Activated T-cell treated with anti-CD3 and anti-CD28 coated beads for 4 hours (primary cell): ENCODE results near the gene LRSAM1.
"Not testable (repeated sequence)": the region's sequence is repeated elsewhere in the genome, so short reads cannot be mapped to it uniquely, and the experiment has no call there.

Experiments
- DNase-seq: peaks from one replicate; pipeline ENCODE4 v3.0.0-alpha.2; 2020

The LRSAM1 gene

GRCh38 chr9:127463382-127463781 lies 12.1 kb downstream of the LRSAM1 start:
- no peak for DNase-seq

GRCh38 chr9:127463911-127464310 lies 12.6 kb downstream of the LRSAM1 start:
- no peak for DNase-seq

- DNase-seq: not testable (repeated sequence)
Observed at GRCh38 chr9:127466407-127466917, 15.2 kb downstream of the LRSAM1 start.

- no peak for DNase-seq
Observed at GRCh38 chr9:127467621-127468020, 16.3 kb downstream of the LRSAM1 start.

- no peak for DNase-seq
Observed at GRCh38 chr9:127470662-127471061, 19.4 kb downstream of the LRSAM1 start.

- DNase-seq: no peak
Observed at GRCh38 chr9:127473501-127473900, 22.2 kb downstream of the LRSAM1 start.

GRCh38 chr9:127473932-127474331 lies 22.6 kb downstream of the LRSAM1 start:
- DNase-seq: no peak

- DNase-seq: no peak
Observed at GRCh38 chr9:127474592-127474991, 23.3 kb downstream of the LRSAM1 start.

- no peak for DNase-seq
Observed at GRCh38 chr9:127479507-127480081, 28.3 kb downstream of the LRSAM1 start.

- no peak for DNase-seq
Observed at GRCh38 chr9:127482662-127483061, 31.4 kb downstream of the LRSAM1 start.

GRCh38 chr9:127485995-127486394 lies 34.7 kb downstream of the LRSAM1 start:
- DNase-seq: no peak

- DNase-seq: no peak
Observed at GRCh38 chr9:127488946-127489345, 37.6 kb downstream of the LRSAM1 start.

GRCh38 chr9:127489471-127490115 lies 38.3 kb downstream of the LRSAM1 start:
- no peak for DNase-seq

GRCh38 chr9:127490535-127491230 lies 39.4 kb downstream of the LRSAM1 start:
- DNase-seq: no peak

- DNase-seq: no peak
Observed at GRCh38 chr9:127491516-127491915, 40.2 kb downstream of the LRSAM1 start.

- DNase-seq: no peak
Observed at GRCh38 chr9:127492616-127493015, 41.3 kb downstream of the LRSAM1 start.

- DNase-seq: no peak
Observed at GRCh38 chr9:127493592-127494303, 42.4 kb downstream of the LRSAM1 start.

GRCh38 chr9:127494304-127494702 lies 43.0 kb downstream of the LRSAM1 start:
- no peak for DNase-seq

GRCh38 chr9:127495884-127496555 lies 44.7 kb downstream of the LRSAM1 start:
- DNase-seq: no peak

GRCh38 chr9:127496974-127497373 lies 45.7 kb downstream of the LRSAM1 start:
- no peak for DNase-seq

- no peak for DNase-seq
Observed at GRCh38 chr9:127497656-127498290, 46.5 kb downstream of the LRSAM1 start.

- no peak for DNase-seq
Observed at GRCh38 chr9:127498298-127498697, 47.0 kb downstream of the LRSAM1 start.
